Astrocyte (in vitro differentiated cells and primary cell): ENCODE measurements around the gene CEP350.

ENCODE experiments used
- EZH2 ChIP-seq: IDR thresholded peaks from 2 replicates; pipeline ENCODE4 v1.6.1; 2012; ENCODE audit warnings: mild to moderate bottlenecking, low read length, inconsistent platforms; ENCODE audit not compliant: insufficient read depth
- TF ChIP-seq, protein P1 (sequence below): IDR thresholded peaks from 2 replicates; pipeline ENCODE4 v1.5.1; 2011; ENCODE audit warnings: low read depth, mild to moderate bottlenecking, inconsistent platforms, low read length, moderate library complexity; ENCODE audit not compliant: insufficient read depth

DNA sequence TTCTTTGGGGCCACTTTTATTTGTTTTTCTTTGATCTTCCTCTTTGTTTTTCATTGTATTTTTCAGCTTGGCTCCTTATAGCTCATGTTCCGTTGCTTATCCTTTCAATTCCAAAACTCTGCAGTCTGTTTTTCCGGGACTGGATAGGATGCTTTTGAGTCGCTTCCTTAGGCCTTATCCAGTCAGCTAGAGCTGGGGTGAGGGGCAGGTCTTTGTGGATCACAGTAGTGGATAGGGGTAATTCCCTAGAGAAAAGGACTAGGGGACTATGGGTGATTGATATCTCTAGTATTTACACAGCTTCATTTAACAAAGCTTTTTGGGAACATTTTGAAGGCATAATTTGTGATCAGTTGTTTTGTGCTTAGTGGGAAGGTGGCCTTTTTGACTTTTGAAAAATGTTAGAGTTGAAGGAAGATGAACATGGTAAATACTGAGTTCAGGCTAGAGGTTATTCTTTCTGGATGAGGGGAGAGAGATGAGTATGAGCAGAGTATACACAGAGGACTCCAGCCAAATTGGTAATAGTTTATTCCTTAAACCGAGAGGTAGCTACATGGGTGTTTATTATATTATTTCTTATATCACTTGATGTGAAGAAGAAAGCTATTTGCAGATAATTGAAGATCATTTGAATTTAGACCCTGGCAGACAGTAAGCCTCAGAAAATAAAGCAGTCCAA is 22.5 kb downstream of the CEP350 start:
- TF ChIP-seq, protein P1, sequence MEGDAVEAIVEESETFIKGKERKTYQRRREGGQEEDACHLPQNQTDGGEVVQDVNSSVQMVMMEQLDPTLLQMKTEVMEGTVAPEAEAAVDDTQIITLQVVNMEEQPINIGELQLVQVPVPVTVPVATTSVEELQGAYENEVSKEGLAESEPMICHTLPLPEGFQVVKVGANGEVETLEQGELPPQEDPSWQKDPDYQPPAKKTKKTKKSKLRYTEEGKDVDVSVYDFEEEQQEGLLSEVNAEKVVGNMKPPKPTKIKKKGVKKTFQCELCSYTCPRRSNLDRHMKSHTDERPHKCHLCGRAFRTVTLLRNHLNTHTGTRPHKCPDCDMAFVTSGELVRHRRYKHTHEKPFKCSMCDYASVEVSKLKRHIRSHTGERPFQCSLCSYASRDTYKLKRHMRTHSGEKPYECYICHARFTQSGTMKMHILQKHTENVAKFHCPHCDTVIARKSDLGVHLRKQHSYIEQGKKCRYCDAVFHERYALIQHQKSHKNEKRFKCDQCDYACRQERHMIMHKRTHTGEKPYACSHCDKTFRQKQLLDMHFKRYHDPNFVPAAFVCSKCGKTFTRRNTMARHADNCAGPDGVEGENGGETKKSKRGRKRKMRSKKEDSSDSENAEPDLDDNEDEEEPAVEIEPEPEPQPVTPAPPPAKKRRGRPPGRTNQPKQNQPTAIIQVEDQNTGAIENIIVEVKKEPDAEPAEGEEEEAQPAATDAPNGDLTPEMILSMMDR: no peak
- TF ChIP-seq EZH2: no peak
